ENCODE results near the gene DCTPP1.
"Not testable (repeated sequence)": the region's sequence is repeated elsewhere in the genome, so short reads cannot be mapped to it uniquely, and the experiment has no call there.

Gene DCTPP1

GRCh38 chr16:30409125-30410060 lies 20.4 kb downstream of the DCTPP1 start:
- peak; percentile 96 for DNase-seq

GRCh38 chr16:30407804-30408534 lies 21.9 kb downstream of the DCTPP1 start:
- DNase-seq = no peak

- DNase-seq = peak; percentile 90
Observed at GRCh38 chr16:30407102-30407803, 22.6 kb downstream of the DCTPP1 start, which contains the start of gene ZNF771. Gene ZNF771, plus strand, starts transcription at chr16:30407606. Its CDS starts 448 bp downstream, at chr16:30408054.

- no peak for DNase-seq
Observed at GRCh38 chr16:30406795-30407101, 23.1 kb downstream of the DCTPP1 start.

- no peak for DNase-seq
Observed at GRCh38 chr16:30401768-30402425, 27.9 kb downstream of the DCTPP1 start.

- no peak for DNase-seq
Observed at GRCh38 chr16:30399435-30400186, 30.2 kb downstream of the DCTPP1 start.

GRCh38 chr16:30398661-30399434 lies 31.0 kb downstream of the DCTPP1 start:
- DNase-seq = no peak

- DNase-seq = no peak
Observed at GRCh38 chr16:30397776-30398660, 31.8 kb downstream of the DCTPP1 start.

- DNase-seq = no peak
Observed at GRCh38 chr16:30397056-30397455, 32.8 kb downstream of the DCTPP1 start.

GRCh38 chr16:30396627-30397026 lies 33.2 kb downstream of the DCTPP1 start:
- DNase-seq = not testable (repeated sequence)

- DNase-seq = no peak
Observed at GRCh38 chr16:30395992-30396585, 33.7 kb downstream of the DCTPP1 start.

GRCh38 chr16:30395155-30395991 lies 34.5 kb downstream of the DCTPP1 start, which contains the start of gene ZNF48:
Gene ZNF48, plus strand, starts transcription at chr16:30395420. Its CDS starts 375 bp downstream, at chr16:30395795.
- DNase-seq = peak; percentile 64

GRCh38 chr16:30394592-30395154 lies 35.2 kb downstream of the DCTPP1 start:
- no peak for DNase-seq

GRCh38 chr16:30383521-30383920 lies 46.3 kb downstream of the DCTPP1 start:
- no peak for DNase-seq

- DNase-seq = peak; percentile 79
Observed at GRCh38 chr16:30382111-30382881, 47.5 kb downstream of the DCTPP1 start, which contains the start of gene SEPTIN1. Gene SEPTIN1, minus strand, starts transcription at chr16:30382561. Its CDS starts 19 bp downstream, at chr16:30382542.

- no peak for DNase-seq
Observed at GRCh38 chr16:30381291-30382041, 48.4 kb downstream of the DCTPP1 start.

All from activated gamma-delta T cell treated with Interleukin-2 at 50 U/mL for 16 hours (primary cell).